ENCODE measurements around the gene DNM3.

The DNM3 gene

GRCh38 chr1:172457479-172458130, 616.3 kb downstream of the DNM3 start:
- no peak for DNase-seq

GRCh38 chr1:172460177-172460576, 618.9 kb downstream of the DNM3 start:
- no peak for DNase-seq

GRCh38 chr1:172460887-172461315, 619.6 kb downstream of the DNM3 start:
- DNase-seq: no peak

All from right kidney (tissue), 1 donor.